CD14-positive monocyte (primary cell): ENCODE data around the gene TAF10. TPM values are rescaled to one million over a fixed set of nuclear protein-coding genes. Genes with fewer than 3 reads are reported as not detected.
A peak's percentile ranks its signal among the peaks of the same experiment; 100 is the strongest.

Experiments
- DNase-seq, 3 donors: peaks; one replicate each; pipeline ENCODE4 v3.0.0-alpha.2; 2011 to 2022
- H2AFZ ChIP-seq: 2 replicates; pipeline ENCODE4 v1.6.0; 2012; ENCODE audit warnings: mild to moderate bottlenecking, low read depth, low read length, inconsistent platforms; ENCODE audit not compliant: insufficient read depth, poor library complexity, severe bottlenecking
- H3K27ac ChIP-seq, 2 donors: 1 replicate in 1 of 2; 2 replicates in 1 of 2; pipeline ENCODE4 v1.5.1; 2012 to 2013; ENCODE audit warnings: low read length in 2 of 2, control low read depth in 1 of 2, inconsistent platforms in 1 of 2, low read depth in 1 of 2, mild to moderate bottlenecking in 1 of 2
- H3K27me3 ChIP-seq, 2 donors: one replicate each; pipeline versions ENCODE4 v1.6.0 to v1.6.1; 2011 to 2013; ENCODE audit warnings: low read length in 2 of 2; ENCODE audit not compliant: control insufficient read depth in 2 of 2, insufficient read depth in 2 of 2
- H3K36me3 ChIP-seq, 2 donors: replicated peaks in 1 of 2; 1 replicate in 1 of 2; 2 replicates in 1 of 2; pipeline versions ENCODE4 v1.5.1 to v1.6.1; 2012 to 2013; ENCODE audit warnings: low read length in 2 of 2, control low read depth in 1 of 2, inconsistent platforms in 1 of 2, mild to moderate bottlenecking in 1 of 2; ENCODE audit not compliant: insufficient read depth in 2 of 2, control insufficient read depth in 1 of 2
- H3K4me1 ChIP-seq, 2 donors: 1 replicate in 1 of 2; 2 replicates in 1 of 2; pipeline versions ENCODE4 v1.5.1 to v1.6.1; 2012 to 2013; ENCODE audit warnings: low read length in 2 of 2, control low read depth in 1 of 2, inconsistent platforms in 1 of 2, mild to moderate bottlenecking in 1 of 2, moderate library complexity in 1 of 2; ENCODE audit not compliant: insufficient read depth in 2 of 2, control insufficient read depth in 1 of 2
- H3K4me2 ChIP-seq: replicated peaks from 2 replicates; pipeline ENCODE3; 2012; ENCODE audit warnings: low read length, moderate library complexity, mild to moderate bottlenecking; ENCODE audit not compliant: poor library complexity, severe bottlenecking; ENCODE audit errors: extremely low read depth
- H3K4me3 ChIP-seq, 3 experiments: fragments of 200-600 bp in 1 of 3; sonication (generic) in 1 of 3; replicated peaks in 1 of 3; 1 replicate in 2 of 3; 2 replicates in 1 of 3; pipeline ENCODE4 v1.5.1; 2011 to 2013; ENCODE audit warnings: low read length in 3 of 3, mild to moderate bottlenecking in 3 of 3, control low read depth in 2 of 3, low read depth in 2 of 3, inconsistent platforms in 1 of 3, moderate library complexity in 1 of 3
- H3K79me2 ChIP-seq: 2 replicates; pipeline ENCODE4 v1.6.0; 2012; ENCODE audit warnings: mild to moderate bottlenecking, control low read depth, inconsistent platforms, low read length, moderate library complexity; ENCODE audit not compliant: insufficient read depth
- H3K9ac ChIP-seq: 2 replicates; pipeline ENCODE4 v1.6.0; 2017; ENCODE audit warnings: low read length, mild to moderate bottlenecking; ENCODE audit not compliant: insufficient read depth, poor library complexity, severe bottlenecking
- H3K9me3 ChIP-seq, 2 donors: replicated peaks in 1 of 2; 1 replicate in 1 of 2; 2 replicates in 1 of 2; pipeline versions ENCODE4 v1.5.1 to v1.6.1; 2012 to 2013; ENCODE audit warnings: low read length in 2 of 2, control low read depth in 1 of 2; ENCODE audit not compliant: control insufficient read depth in 1 of 2, insufficient read depth in 1 of 2
- H4K20me1 ChIP-seq: 2 replicates; pipeline ENCODE4 v1.6.0; 2012; ENCODE audit warnings: mild to moderate bottlenecking, low read length, control low read depth, moderate library complexity; ENCODE audit not compliant: insufficient read depth
- H3K27ac Mint-ChIP-seq, 7 donors: one replicate each; pipeline ENCODE4 v1.8.0; 2020; ENCODE audit warnings: mild to moderate bottlenecking in 7 of 7, mixed read lengths in 7 of 7, moderate library complexity in 6 of 7, inconsistent platforms in 2 of 7
- H3K27me3 Mint-ChIP-seq, 3 donors: one replicate each; pipeline ENCODE4 v1.8.0; 2021 to 2022; ENCODE audit warnings: low read depth in 3 of 3, mild to moderate bottlenecking in 3 of 3, mixed read lengths in 3 of 3, moderate library complexity in 3 of 3, inconsistent platforms in 1 of 3
- H3K36me3 Mint-ChIP-seq, 2 donors: one replicate each; pipeline ENCODE4 v1.8.0; 2020; ENCODE audit warnings: mixed read lengths in 2 of 2, inconsistent platforms in 1 of 2, mild to moderate bottlenecking in 1 of 2
- H3K4me1 Mint-ChIP-seq: one replicate; pipeline ENCODE4 v1.8.0; 2020; ENCODE audit warnings: mild to moderate bottlenecking, mixed read lengths
- H3K4me3 Mint-ChIP-seq, 2 donors: one replicate each; pipeline ENCODE4 v1.8.0; 2020; ENCODE audit warnings: mild to moderate bottlenecking in 2 of 2, mixed read lengths in 2 of 2, moderate library complexity in 1 of 2
- H3K9me3 Mint-ChIP-seq, 7 donors: one replicate each; pipeline ENCODE4 v1.8.0; 2020 to 2022; ENCODE audit warnings: mixed read lengths in 7 of 7, mild to moderate bottlenecking in 6 of 7, moderate library complexity in 6 of 7, inconsistent platforms in 2 of 7
- WGBS: methylation state at CpG from one replicate; pipeline ENCODE4 v1.1.5; 2013; ENCODE audit warnings: missing lambda C conversion rate; ENCODE audit not compliant: insufficient coverage; 5-methylcytosine and 5-hydroxymethylcytosine counted together
- intact Hi-C, 2 donors: fragments of 100-400 bp; cut with micrococcal nuclease; formaldehyde crosslinking; loops; one replicate each; pipeline versions ENCODE4 v1.15.0 to v1.15.1; 2023
- polyA plus RNA-seq, 3 donors: library from polyadenylated mRNA; depleted of rRNA in 1 of 3; unstranded in 2 of 3; stranded (reverse) in 1 of 3; fragments of 300-500 nt in 2 of 3; fragments of >200 nt in 1 of 3; fragmentation: Illumina TruSeq in 2 of 3; gene quantifications; 1 replicate in 2 of 3; 2 replicates in 1 of 3; pipeline ENCODE4 v1.2.3, GENCODE V29; 2012 to 2021
- TF ChIP-seq, protein P1 (sequence below): fragments of 200-600 bp; IDR thresholded peaks from one replicate; pipeline ENCODE4 v1.8.0; 2022; ENCODE audit warnings: antibody characterized with exemption, mild to moderate bottlenecking

TAF10 gene
- polyA plus RNA-seq, 3 donors, result 137 to 233 (median 232) TPM

DNA sequence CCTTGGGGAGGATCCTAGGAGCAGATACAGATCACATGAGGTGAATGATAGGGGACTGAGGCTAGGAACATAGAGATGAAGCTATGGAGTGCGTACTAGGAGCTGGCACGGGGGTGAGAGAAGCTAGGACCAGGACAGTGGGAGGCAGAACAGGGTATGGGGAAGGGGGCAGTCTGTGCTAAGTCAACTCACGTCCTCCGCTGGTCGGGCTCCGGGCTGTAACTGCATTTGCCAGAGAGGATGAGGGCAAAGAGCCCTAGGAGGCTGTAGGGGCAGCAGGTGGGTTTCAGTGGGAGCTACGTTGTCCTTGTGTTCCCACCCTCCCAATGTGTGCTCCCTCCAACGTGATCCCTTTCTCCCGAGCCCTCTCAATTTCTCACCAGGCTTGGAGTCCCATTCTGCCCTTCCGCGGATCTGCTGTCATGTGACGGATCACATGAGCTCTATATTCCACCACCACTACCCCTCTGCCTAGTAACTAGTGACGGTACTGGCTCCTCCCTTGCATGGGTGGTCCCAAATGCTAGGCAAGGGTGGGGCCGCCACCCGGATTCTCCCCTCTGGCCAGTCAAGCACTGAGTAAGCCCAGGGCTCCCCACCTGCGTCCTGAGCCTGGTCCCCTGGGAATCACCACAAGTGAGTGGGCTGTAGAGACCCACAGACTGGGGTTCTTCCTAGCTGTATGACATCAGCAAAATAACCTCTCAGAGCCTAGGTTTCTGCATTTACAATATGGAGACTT, 7.2 kb upstream of the TAF10 start, which contains the start of gene TPP1:
Gene TPP1 (minus strand): TSS at position 419 of the 742 bp plus-strand sequence. CDS start 22 bp downstream, at position 397.
- H3K9me3 ChIP-seq, result no peaks in the 10 kb centered on the region

More for the DNA sequence above, 7.2 kb upstream of the TAF10 start, which contains the start of gene TPP1:
- Histone ChIP-seq H3K4me2 (peak within 1 kb of the TSS; percentile 93), H2AFZ (peak within 1 kb of the TSS; percentile 79), H3K4me3 (peak within 1 kb of the TSS; percentile 61 to 95 (median 92)), H4K20me1 (peaks cover 19% of the 10 kb centered on the region), H3K79me2 (peaks cover 43% of the 10 kb centered on the region), H3K36me3 (peaks cover 28 to 33% of the 10 kb centered on the region in 2 donors), H3K4me1 (peaks cover 34 to 47% of the 10 kb centered on the region in 2 donors), H3K27ac (peak within 1 kb of the TSS; percentile 96 to 99), H3K27me3 (no peaks in the 10 kb centered on the region), H3K9ac (peak within 1 kb of the TSS; percentile 93)
- no peak within 1 kb of the TSS for H3K4me3 Mint-ChIP-seq
- intact Hi-C loops, result loop anchor here (2.0 to 10.0 kb wide), 2 partner anchors 16 to 384 kb away; partner anchors contain the start of genes CNGA4 (in 1 of the 2), FHIP1B (in 1 of the 2), ILK (in 1 of the 2) and RRP8 (in 1 of the 2)
- WGBS, result 0% methylated on average over 7 of the region's 16 CpGs
- TF ChIP-seq, protein P1, sequence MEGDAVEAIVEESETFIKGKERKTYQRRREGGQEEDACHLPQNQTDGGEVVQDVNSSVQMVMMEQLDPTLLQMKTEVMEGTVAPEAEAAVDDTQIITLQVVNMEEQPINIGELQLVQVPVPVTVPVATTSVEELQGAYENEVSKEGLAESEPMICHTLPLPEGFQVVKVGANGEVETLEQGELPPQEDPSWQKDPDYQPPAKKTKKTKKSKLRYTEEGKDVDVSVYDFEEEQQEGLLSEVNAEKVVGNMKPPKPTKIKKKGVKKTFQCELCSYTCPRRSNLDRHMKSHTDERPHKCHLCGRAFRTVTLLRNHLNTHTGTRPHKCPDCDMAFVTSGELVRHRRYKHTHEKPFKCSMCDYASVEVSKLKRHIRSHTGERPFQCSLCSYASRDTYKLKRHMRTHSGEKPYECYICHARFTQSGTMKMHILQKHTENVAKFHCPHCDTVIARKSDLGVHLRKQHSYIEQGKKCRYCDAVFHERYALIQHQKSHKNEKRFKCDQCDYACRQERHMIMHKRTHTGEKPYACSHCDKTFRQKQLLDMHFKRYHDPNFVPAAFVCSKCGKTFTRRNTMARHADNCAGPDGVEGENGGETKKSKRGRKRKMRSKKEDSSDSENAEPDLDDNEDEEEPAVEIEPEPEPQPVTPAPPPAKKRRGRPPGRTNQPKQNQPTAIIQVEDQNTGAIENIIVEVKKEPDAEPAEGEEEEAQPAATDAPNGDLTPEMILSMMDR, result no peak
- no peaks in the 10 kb centered on the region for H3K36me3 Mint-ChIP-seq
- H3K9me3 Mint-ChIP-seq, result no peaks in the 10 kb centered on the region
- no peaks in the 10 kb centered on the region for H3K27me3 Mint-ChIP-seq
- H3K4me1 Mint-ChIP-seq, result peaks cover 18% of the 10 kb centered on the region
- peak; percentile 90 to 93 (median 92) for DNase-seq
- H3K27ac Mint-ChIP-seq, result no peak within 1 kb of the TSS
